ENCODE results near the gene HMGB4. TPM values are rescaled to one million over a fixed set of nuclear protein-coding genes. Genes with fewer than 3 reads are reported as not detected.

Gene HMGB4
- total RNA-seq, 2 experiments from 2014 or later, result not detected

- TF ChIP-seq, protein P1, sequence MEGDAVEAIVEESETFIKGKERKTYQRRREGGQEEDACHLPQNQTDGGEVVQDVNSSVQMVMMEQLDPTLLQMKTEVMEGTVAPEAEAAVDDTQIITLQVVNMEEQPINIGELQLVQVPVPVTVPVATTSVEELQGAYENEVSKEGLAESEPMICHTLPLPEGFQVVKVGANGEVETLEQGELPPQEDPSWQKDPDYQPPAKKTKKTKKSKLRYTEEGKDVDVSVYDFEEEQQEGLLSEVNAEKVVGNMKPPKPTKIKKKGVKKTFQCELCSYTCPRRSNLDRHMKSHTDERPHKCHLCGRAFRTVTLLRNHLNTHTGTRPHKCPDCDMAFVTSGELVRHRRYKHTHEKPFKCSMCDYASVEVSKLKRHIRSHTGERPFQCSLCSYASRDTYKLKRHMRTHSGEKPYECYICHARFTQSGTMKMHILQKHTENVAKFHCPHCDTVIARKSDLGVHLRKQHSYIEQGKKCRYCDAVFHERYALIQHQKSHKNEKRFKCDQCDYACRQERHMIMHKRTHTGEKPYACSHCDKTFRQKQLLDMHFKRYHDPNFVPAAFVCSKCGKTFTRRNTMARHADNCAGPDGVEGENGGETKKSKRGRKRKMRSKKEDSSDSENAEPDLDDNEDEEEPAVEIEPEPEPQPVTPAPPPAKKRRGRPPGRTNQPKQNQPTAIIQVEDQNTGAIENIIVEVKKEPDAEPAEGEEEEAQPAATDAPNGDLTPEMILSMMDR (IDR thresholded peaks at IDR 0.05), result no peak
- no peak for DNase-seq
- Histone ChIP-seq H3K27me3 (ENCODE audit: control insufficient read depth in 1 of 2, insufficient read depth in 2 of 2, low read length in 2 of 2) (no peaks in the 10 kb centered on the region), H3K4me1 (ENCODE audit: insufficient read depth, low read length) (no peaks in the 10 kb centered on the region), H3K4me3 (ENCODE audit: low read length) (no peak overlapping the region), H3K27ac (ENCODE audit: low read depth in 1 of 2, low read length in 2 of 2) (no peak overlapping the region), H3K9me3 (ENCODE audit: control insufficient read depth in 1 of 2, insufficient read depth in 1 of 2, low read length in 2 of 2) (peaks cover 0 to 7% of the 10 kb centered on the region in 2 experiments), H3K36me3 (ENCODE audit: insufficient read depth, low read length) (no peaks in the 10 kb centered on the region)
- intact Hi-C loops (cut with DNase I, micrococcal nuclease), result no loop called here
- H3K27ac Mint-ChIP-seq, result no peak overlapping the region
- H3K27me3 Mint-ChIP-seq, result peaks cover 4% of the 10 kb centered on the region
- H3K4me1 Mint-ChIP-seq (ENCODE audit: low read depth), result no peaks in the 10 kb centered on the region
- no peak for ATAC-seq (ENCODE audit: poor library complexity)
- CTCF ChIA-PET, result no interaction called here
- no peaks in the 10 kb centered on the region for H3K9me3 Mint-ChIP-seq
- POLR2A ChIA-PET, result no interaction called here
- no peaks in the 10 kb centered on the region for H3K36me3 Mint-ChIP-seq (ENCODE audit: low read depth)
- H3K4me3 Mint-ChIP-seq, result no peak overlapping the region
Observed at GRCh38 chr1:33836911-33837310, 27.0 kb upstream of the HMGB4 start.

GRCh38 chr1:33837635-33838034 is 26.2 kb upstream of the HMGB4 start:
- CTCF ChIA-PET, result no interaction called here
- Mint-ChIP-seq H3K27ac (no peak overlapping the region), H3K36me3 (ENCODE audit: low read depth) (no peaks in the 10 kb centered on the region), H3K27me3 (peaks cover 4% of the 10 kb centered on the region), H3K4me3 (no peak overlapping the region), H3K4me1 (ENCODE audit: low read depth) (no peaks in the 10 kb centered on the region), H3K9me3 (no peaks in the 10 kb centered on the region)
- no peak overlapping the region for H3K4me3 ChIP-seq (ENCODE audit: low read length)
- TF ChIP-seq, protein P1 (IDR thresholded peaks at IDR 0.05), result no peak
- no peak overlapping the region for H3K27ac ChIP-seq (ENCODE audit: low read depth in 1 of 2, low read length in 2 of 2)
- intact Hi-C loops (cut with DNase I, micrococcal nuclease), result no loop called here
- ATAC-seq (ENCODE audit: poor library complexity) (no peak), DNase-seq (no peak)
- H3K36me3 ChIP-seq (ENCODE audit: insufficient read depth, low read length), result no peaks in the 10 kb centered on the region
- no peaks in the 10 kb centered on the region for H3K4me1 ChIP-seq (ENCODE audit: insufficient read depth, low read length)
- POLR2A ChIA-PET, result no interaction called here
- H3K27me3 ChIP-seq (ENCODE audit: control insufficient read depth in 1 of 2, insufficient read depth in 2 of 2, low read length in 2 of 2), result no peaks in the 10 kb centered on the region
- peaks cover 0 to 7% of the 10 kb centered on the region in 2 experiments for H3K9me3 ChIP-seq (ENCODE audit: control insufficient read depth in 1 of 2, insufficient read depth in 1 of 2, low read length in 2 of 2)

DNA sequence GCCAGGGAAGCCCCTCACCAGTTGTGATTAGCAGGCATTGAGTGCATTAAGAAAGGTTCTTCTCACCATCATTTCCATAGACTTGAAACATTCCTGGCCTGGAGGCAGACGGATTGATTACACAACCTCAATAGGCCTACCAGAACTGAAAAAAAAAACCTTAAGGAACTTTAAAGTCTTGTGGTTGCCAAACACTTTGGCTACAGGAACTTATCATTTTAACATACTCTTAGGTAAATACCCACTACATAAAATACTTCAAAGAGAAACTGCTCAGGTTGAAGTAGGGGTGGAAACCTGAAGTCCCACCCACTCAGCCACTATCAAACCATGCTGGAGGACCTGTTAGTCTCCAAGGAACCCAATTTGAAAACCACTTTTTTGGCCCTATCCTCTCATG is 22.4 kb upstream of the HMGB4 start:
- Histone ChIP-seq H3K4me3 (ENCODE audit: low read length) (no peak overlapping the region), H3K9me3 (ENCODE audit: control insufficient read depth in 1 of 2, insufficient read depth in 1 of 2, low read length in 2 of 2) (peaks cover 0 to 4% of the 10 kb centered on the region in 2 experiments), H3K27ac (ENCODE audit: low read depth in 1 of 2, low read length in 2 of 2) (no peak overlapping the region), H3K4me1 (ENCODE audit: insufficient read depth, low read length) (no peaks in the 10 kb centered on the region), H3K27me3 (ENCODE audit: control insufficient read depth in 1 of 2, insufficient read depth in 2 of 2, low read length in 2 of 2) (no peaks in the 10 kb centered on the region), H3K36me3 (ENCODE audit: insufficient read depth, low read length) (no peaks in the 10 kb centered on the region)
- ChIA-PET POLR2A (no interaction called here), CTCF (no interaction called here)
- Mint-ChIP-seq H3K27me3 (peaks cover 4% of the 10 kb centered on the region), H3K36me3 (ENCODE audit: low read depth) (no peaks in the 10 kb centered on the region), H3K27ac (no peak overlapping the region), H3K9me3 (no peaks in the 10 kb centered on the region), H3K4me1 (ENCODE audit: low read depth) (no peaks in the 10 kb centered on the region), H3K4me3 (no peak overlapping the region)
- intact Hi-C loops (cut with DNase I, micrococcal nuclease), result no loop called here
- TF ChIP-seq, protein P1 (IDR thresholded peaks at IDR 0.05), result no peak
- ATAC-seq (ENCODE audit: poor library complexity), result no peak
- DNase-seq, result no peak

Data from CD4-positive, alpha-beta T cell (primary cell).